Epithelial cell of esophagus (primary cell): ENCODE measurements around the gene AKT3.

Source experiments
- DNase-seq: peaks from one replicate; pipeline ENCODE4 v3.0.0; 2010; ENCODE audit warnings: low read depth
- H3K4me3 ChIP-seq: 2 replicates; pipeline ENCODE4 v1.5.1; 2011; ENCODE audit warnings: mild to moderate bottlenecking, low read length, control low read depth
- CTCF ChIP-seq: IDR thresholded peaks from 2 replicates; pipeline ENCODE4 v1.5.1; 2011; ENCODE audit warnings: low read depth, mild to moderate bottlenecking, low read length, control low read depth, inconsistent platforms; ENCODE audit not compliant: insufficient read depth; ENCODE audit errors: missing control alignments

The AKT3 gene

DNA sequence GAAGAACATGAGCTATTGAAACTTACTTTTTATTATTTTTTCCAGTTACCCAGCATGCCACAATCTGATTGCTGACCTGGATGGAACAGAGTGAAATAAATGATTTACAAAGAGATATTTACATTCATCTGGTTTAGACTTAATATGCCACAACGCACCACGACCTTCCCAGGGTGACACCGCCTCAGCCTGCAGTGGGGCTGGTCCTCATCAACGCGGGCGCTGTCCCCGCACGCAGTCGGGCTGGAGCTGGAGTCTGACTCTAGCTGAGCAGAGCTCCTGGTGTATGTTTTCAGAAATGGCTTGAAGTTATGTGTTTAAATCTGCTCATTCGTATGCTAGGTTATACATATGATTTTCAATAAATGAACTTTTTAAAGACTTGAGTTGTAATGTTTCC, 350.3 kb downstream of the AKT3 start:
- H3K4me3 ChIP-seq = no peak overlapping the region
- no peak for TF ChIP-seq CTCF
- no peak for DNase-seq

GRCh38 chr1:243499248-243499647, 350.8 kb downstream of the AKT3 start:
- TF ChIP-seq CTCF = no peak
- no peak overlapping the region for H3K4me3 ChIP-seq
- DNase-seq = no peak

DNA sequence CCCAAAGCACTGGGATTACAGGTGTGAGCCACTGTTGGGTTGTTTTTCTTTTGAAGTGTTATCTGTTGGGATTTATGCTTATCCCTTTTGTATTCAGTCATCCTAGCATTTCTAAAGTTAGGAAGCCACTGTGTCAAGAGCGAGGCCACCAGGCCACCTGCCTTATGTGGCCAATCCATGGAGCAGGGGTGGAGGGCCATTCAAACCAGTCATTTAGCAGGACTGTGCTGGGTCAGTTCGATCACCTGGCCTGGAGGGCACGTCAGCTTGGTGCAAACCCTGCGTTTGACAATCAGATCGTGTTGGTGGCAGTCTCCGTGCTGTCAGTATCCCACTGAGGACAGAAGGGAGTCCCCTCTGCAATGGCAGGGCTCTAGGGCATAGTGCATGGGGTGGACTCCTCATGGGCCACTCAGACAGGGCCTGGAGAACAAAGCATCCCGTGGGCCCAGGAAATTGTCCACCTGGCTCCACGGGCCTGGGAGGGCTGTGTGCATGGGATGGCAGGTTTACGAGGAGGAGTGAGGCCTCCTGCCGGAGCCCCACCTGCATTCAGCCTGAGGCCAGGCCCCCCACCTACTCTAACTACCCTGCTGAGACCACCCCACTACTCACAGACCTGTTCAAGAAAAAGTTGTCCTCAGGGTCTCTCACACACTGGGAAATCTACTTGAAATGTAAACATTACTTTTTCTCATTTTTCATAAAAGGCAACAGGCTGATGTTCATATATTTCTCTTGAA, 351.9 kb downstream of the AKT3 start:
- no peak for TF ChIP-seq CTCF
- H3K4me3 ChIP-seq = no peak overlapping the region
- DNase-seq = no peak

DNA sequence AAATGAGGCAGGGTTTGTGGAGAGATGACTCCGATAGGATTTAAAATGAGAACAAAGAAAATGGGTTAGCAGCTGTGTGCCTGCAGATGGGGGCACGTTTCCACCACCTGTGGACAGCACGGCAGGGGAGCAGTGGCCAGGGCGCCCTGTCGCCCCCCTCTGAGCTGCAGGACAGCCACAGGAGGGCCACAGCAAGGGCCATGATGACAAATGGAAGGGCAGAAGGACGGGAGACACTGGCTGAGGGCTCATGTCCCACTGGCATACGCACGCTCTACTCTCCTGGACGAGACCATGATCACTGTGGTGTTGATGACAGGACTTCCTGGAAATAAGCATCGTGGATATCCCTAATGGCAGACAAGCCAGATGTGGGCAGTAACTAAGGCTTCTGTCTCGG, 353.2 kb downstream of the AKT3 start:
- TF ChIP-seq CTCF = no peak
- H3K4me3 ChIP-seq = no peak overlapping the region
- no peak for DNase-seq

DNA sequence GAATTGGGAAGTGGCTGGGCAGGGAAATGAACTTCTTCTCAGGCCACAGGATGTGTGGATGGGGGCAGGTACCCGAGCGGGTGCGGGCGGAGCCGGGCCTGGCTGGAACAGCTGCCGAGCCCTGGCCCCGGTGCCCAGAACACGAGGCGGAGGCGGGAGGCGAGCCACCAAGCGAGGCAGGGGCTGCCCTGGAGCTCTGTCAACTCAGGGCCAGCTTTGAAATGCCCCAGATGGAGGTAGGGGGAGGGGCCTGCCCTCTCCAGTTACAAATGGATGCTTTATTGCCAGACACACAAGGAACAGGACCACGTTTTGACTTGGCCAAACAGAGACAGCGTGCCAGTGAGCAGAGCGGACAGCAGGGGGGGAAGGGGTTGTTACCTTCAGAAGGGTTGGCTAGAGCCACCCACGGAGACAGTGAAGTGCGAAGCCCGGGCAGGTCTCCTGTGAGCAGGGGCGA, 353.8 kb downstream of the AKT3 start:
- DNase-seq = no peak
- H3K4me3 ChIP-seq = no peak overlapping the region
- TF ChIP-seq CTCF = no peak

DNA sequence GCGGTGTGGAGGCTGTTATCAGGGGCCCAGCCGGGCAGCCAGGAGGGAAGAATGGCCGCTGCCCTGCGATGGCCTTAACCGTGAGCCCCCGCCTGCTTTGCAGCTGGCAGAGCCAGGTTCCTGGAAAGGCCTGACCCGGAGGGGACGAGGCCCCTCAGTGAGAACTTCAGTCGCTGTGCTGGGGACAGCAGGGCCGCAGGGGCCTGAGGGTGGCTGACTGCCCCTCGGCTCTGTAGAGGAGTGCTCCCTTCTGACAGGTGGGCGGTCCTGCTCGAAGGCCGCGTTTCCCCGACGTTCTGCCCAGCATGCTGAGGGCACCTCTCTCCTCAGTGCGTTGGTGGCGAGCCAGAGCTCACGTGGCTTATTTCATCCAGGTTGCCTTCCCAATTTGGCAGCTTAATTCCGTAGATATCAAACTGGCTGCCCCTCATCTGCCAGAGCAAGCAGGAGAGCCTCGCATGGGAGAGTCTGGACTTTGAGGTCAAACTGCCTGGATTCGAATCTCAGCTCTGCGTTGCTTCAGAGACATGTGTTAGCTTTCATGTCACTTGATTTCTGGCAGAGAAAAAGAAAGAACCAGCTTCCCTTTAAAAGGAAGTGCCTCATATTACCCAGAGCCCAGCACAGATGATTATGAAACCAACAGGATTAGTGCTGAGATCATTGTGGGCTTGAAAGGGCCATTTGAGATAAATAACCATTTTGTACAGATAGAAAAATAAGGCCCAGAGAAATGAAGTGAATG, 354.4 kb downstream of the AKT3 start:
- no peak for TF ChIP-seq CTCF
- DNase-seq = no peak
- no peak overlapping the region for H3K4me3 ChIP-seq
